OCI-LY7 (cell line): ENCODE results near the gene FAM111A. TPM values are rescaled to one million over a fixed set of nuclear protein-coding genes. Genes with fewer than 3 reads are reported as not detected.

Experiments used
- BruUV-seq: library from RNA; stranded (reverse); fragments of 400-500 nt; replicated peaks from 2 replicates; lab custom pipeline; 2021; lab: Mats Ljungman, UMichigan
- CTCF ChIA-PET: fragments of 300-600 bp; sonication (Branson Sonifier 250); formaldehyde crosslinking; loops from one replicate; lab custom pipeline; 2022; ENCODE audit warnings: antibody characterized with exemption; ENCODE audit not compliant: unreplicated experiment; lab: Charles Lee
- POLR2A ChIA-PET: fragments of 300-600 bp; sonication (Branson Sonifier 250); formaldehyde crosslinking; loops from one replicate; lab custom pipeline; 2022; ENCODE audit warnings: antibody characterized with exemption; lab: Charles Lee
- DNase-seq: peaks from one replicate; pipeline ENCODE4 v3.0.0-alpha.2; 2015; ENCODE audit warnings: low spot score
- H2AFZ ChIP-seq: fragments of 200-600 bp; sonication (generic), shearing (Covaris generic); 2 replicates; pipeline ENCODE4 v1.6.1; 2014; ENCODE audit warnings: mild to moderate bottlenecking, antibody characterized with exemption, low read length, moderate library complexity
- H3K27ac ChIP-seq: fragments of 200-600 bp; sonication (generic); 2 replicates; pipeline ENCODE4 v1.5.1; 2014; ENCODE audit warnings: mixed run types, low read depth, mild to moderate bottlenecking, moderate library complexity, low read length, inconsistent platforms; ENCODE audit not compliant: poor library complexity, severe bottlenecking
- H3K36me3 ChIP-seq: fragments of 200-600 bp; sonication (generic); 2 replicates; pipeline ENCODE4 v1.6.1; 2014; ENCODE audit warnings: mild to moderate bottlenecking, antibody characterized with exemption, low read length, moderate library complexity, mixed read lengths; ENCODE audit not compliant: insufficient read depth
- H3K4me1 ChIP-seq: fragments of 200-600 bp; sonication (generic); 2 replicates; pipeline ENCODE4 v1.5.1; 2014; ENCODE audit warnings: mild to moderate bottlenecking, low read length; ENCODE audit not compliant: insufficient read depth, poor library complexity, severe bottlenecking
- H3K4me2 ChIP-seq: fragments of 200-600 bp; sonication (generic); 2 replicates; pipeline ENCODE4 v1.6.1; 2014; ENCODE audit warnings: mild to moderate bottlenecking, low read length
- H3K4me3 ChIP-seq: fragments of 200-600 bp; sonication (generic); 2 replicates; pipeline ENCODE4 v1.5.1; 2014; ENCODE audit warnings: mild to moderate bottlenecking, low read depth, low read length; ENCODE audit not compliant: poor library complexity, severe bottlenecking
- H3K79me2 ChIP-seq: fragments of 200-600 bp; sonication (generic); 2 replicates; pipeline ENCODE4 v1.6.1; 2016; ENCODE audit warnings: low read depth, mild to moderate bottlenecking, low read length, moderate library complexity, mixed read lengths; ENCODE audit not compliant: insufficient read depth
- H3K9me2 ChIP-seq: fragments of 200-600 bp; sonication (generic); 2 replicates; pipeline ENCODE4 v1.6.1; 2016; ENCODE audit warnings: mild to moderate bottlenecking, low read length, mixed read lengths; ENCODE audit not compliant: insufficient read depth
- H3K9me3 ChIP-seq: fragments of 200-600 bp; sonication (generic); 2 replicates; pipeline ENCODE4 v1.6.1; 2014; ENCODE audit warnings: mild to moderate bottlenecking, mixed run types, low read length, mixed read lengths
- H4K20me1 ChIP-seq: fragments of 200-600 bp; sonication (generic); 2 replicates; pipeline ENCODE4 v1.6.1; 2014; ENCODE audit warnings: mild to moderate bottlenecking, antibody characterized with exemption, low read length, moderate library complexity, mixed read lengths; ENCODE audit not compliant: insufficient read depth
- CTCF ChIP-seq: fragments of 200-600 bp; sonication (generic); conservative IDR thresholded peaks from 2 replicates; pipeline ENCODE4 v1.5.1; 2014; ENCODE audit warnings: mild to moderate bottlenecking, antibody characterized with exemption, low read length, moderate library complexity, mixed read lengths
- EZH2phosphoT487 ChIP-seq: fragments of 200-600 bp; sonication (generic); IDR thresholded peaks from 2 replicates; pipeline ENCODE4 v1.6.1; 2018; ENCODE audit warnings: low read depth, borderline replicate concordance, mild to moderate bottlenecking, mixed run types, antibody characterized with exemption, low read length, moderate library complexity, mixed read lengths
- intact Hi-C: fragments of 100-400 bp; cut with micrococcal nuclease; formaldehyde crosslinking; loops from one replicate; pipeline ENCODE4 v1.10.0; 2022; ENCODE audit not compliant: unreplicated experiment
- total RNA-seq, 2 experiments: library from RNA; depleted of rRNA in 1 of 2; stranded (reverse); fragments of >200 nt in 1 of 2; shearing (Covaris generic) in 1 of 2; gene quantifications; 2 replicates each; pipeline ENCODE4 v1.2.3, GENCODE V29; 2014 to 2022

Gene FAM111A
- total RNA-seq, 2 experiments from 2014 or later, result 83.9 to 93.7 TPM

- ChIA-PET POLR2A (no interaction called here), CTCF (no interaction called here)
- H3K27ac ChIP-seq, result no peak overlapping the region
- H4K20me1 ChIP-seq, result no peaks in the 10 kb centered on the region
- H3K9me2 ChIP-seq, result no peaks in the 10 kb centered on the region
- no peaks in the 10 kb centered on the region for H3K79me2 ChIP-seq
- no peak overlapping the region for H3K4me3 ChIP-seq
- intact Hi-C loops, result no loop called here
- TF ChIP-seq CTCF (peak; percentile 68), EZH2phosphoT487 (no peak)
- peaks cover 13% of the 10 kb centered on the region for H3K4me1 ChIP-seq
- peak; percentile 33 for DNase-seq
- no peak overlapping the region for H3K4me2 ChIP-seq
- H2AFZ ChIP-seq, result no peak overlapping the region
- no peaks in the 10 kb centered on the region; the same call in 1 of the 2 replicates for H3K36me3 ChIP-seq
- 0 out of 2 replicates have a peak, but pooled peaks cover 9% of the 10 kb centered on the region for H3K9me3 ChIP-seq
- no TSS peak for BruUV-seq
These were observed 39.9 kb downstream of the FAM111A start for GRCh38 chr11:59182457-59183151.

- Histone ChIP-seq H4K20me1 (no peaks in the 10 kb centered on the region), H3K4me3 (no peak overlapping the region), H3K4me2 (peak overlapping the region; percentile 29; the same call in 1 of the 2 replicates), H3K9me3 (0 out of 2 replicates have a peak, but pooled peaks cover 9% of the 10 kb centered on the region), H3K9me2 (no peaks in the 10 kb centered on the region), H3K4me1 (peaks cover 13% of the 10 kb centered on the region), H2AFZ (no peak overlapping the region), H3K27ac (no peak overlapping the region), H3K79me2 (no peaks in the 10 kb centered on the region), H3K36me3 (no peaks in the 10 kb centered on the region; the same call in 1 of the 2 replicates)
- BruUV-seq, result no TSS peak
- intact Hi-C loops, result no loop called here
- ChIA-PET POLR2A (no interaction called here), CTCF (interaction anchor here (0.6 kb wide), 1 partner anchor 255 kb away, joined by 3 read pairs; no protein-coding TSS in a partner anchor)
- no peak for TF ChIP-seq CTCF
- DNase-seq, result no peak
These were observed 41.1 kb downstream of the FAM111A start for GRCh38 chr11:59183771-59184170.
